Left kidney (tissue), 2 donors: ENCODE measurements around the gene PTPRCAP. TPM values are rescaled to one million over a fixed set of nuclear protein-coding genes. Genes with fewer than 3 reads are reported as not detected.
"Not testable (repeated sequence)": the region's sequence is repeated elsewhere in the genome, so short reads cannot be mapped to it uniquely, and the experiment has no call there.

Experiments
- DNase-seq: peaks from one replicate; pipeline ENCODE4 v3.0.0-alpha.2; 2013
- polyA plus RNA-seq: library from polyadenylated mRNA; unstranded; fragments of 120-200 nt; gene quantifications from one replicate; pipeline ENCODE4 v1.2.1, GENCODE V29; 2013; ENCODE audit not compliant: insufficient read length

Gene PTPRCAP
- polyA plus RNA-seq, 1 donor, result 2.6 TPM

DNA sequence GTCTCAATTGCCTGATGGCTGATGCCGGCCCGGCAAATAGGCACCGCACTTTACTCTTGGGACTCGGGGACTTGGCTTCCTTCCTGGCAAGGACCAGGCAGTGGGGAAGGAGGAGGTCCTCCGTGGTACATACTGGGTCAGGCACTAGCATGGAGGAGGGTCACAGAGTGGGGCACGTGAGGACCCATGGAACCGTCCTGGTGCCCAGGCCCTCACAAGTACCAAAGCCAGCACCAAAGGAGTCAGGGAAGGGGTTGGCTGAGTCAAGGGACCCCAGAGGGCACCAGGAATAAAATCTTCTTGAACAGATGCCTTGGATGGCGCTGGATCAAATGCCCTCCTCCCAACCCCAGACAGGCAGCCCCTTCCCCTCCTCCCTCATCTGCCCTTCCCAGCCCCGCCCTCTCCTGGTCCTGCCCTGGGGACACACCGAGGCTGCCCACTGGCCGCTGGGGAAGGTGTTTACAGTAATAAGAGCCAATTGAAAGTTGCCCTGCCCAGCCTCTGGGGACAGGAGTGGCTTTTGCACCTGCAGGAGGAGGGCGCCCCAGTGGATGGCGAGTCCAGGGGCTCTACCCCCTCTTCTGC is 27.6 kb downstream of the PTPRCAP start:
- DNase-seq, result no peak

DNA sequence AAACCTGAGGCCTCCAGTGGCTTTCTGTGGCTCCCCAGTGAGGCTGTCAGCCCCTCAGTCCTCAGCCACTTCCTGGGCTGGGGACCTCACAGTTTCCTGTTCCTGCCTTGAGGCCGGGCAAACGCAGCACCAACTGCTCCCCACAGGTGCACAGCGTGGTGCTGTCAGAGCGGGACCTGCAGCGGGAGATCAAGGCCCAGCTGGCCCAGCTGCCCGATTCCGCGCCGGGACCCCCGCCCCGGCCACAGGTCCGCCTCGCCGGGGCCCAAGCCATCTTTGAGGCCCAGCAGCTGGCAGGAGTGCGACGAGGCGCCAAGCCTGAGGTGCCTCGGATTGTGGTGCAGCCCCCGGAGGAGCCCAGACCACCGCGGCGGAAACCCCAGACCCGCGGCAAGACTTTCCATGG is 28.2 kb downstream of the PTPRCAP start:
- no peak for DNase-seq

GRCh38 chr11:67408437-67409200 is 28.9 kb downstream of the PTPRCAP start:
- DNase-seq, result no peak

DNA sequence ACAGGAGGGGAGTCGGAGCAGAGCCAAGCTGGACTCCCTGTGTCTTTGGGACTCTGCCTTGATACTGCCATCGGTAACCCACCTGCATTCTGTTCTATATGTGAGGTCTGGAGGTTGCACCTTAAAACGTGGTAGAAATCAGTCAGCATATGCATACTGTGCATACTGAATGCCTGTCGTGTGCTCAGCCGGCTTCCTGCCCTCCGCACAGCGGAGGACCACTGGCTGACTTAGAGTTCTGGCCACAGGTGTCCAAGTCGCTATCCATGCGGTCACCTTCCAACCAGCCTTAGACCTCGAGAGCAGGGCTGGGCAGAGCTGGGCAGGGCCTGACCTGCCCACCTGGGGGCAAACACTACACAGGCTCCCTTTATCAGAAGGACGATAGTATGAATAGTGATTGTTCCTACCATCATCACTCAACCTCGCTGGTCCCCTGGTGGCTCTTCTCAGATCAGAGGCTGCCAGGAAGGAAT is 29.8 kb downstream of the PTPRCAP start:
- DNase-seq, result no peak

DNA sequence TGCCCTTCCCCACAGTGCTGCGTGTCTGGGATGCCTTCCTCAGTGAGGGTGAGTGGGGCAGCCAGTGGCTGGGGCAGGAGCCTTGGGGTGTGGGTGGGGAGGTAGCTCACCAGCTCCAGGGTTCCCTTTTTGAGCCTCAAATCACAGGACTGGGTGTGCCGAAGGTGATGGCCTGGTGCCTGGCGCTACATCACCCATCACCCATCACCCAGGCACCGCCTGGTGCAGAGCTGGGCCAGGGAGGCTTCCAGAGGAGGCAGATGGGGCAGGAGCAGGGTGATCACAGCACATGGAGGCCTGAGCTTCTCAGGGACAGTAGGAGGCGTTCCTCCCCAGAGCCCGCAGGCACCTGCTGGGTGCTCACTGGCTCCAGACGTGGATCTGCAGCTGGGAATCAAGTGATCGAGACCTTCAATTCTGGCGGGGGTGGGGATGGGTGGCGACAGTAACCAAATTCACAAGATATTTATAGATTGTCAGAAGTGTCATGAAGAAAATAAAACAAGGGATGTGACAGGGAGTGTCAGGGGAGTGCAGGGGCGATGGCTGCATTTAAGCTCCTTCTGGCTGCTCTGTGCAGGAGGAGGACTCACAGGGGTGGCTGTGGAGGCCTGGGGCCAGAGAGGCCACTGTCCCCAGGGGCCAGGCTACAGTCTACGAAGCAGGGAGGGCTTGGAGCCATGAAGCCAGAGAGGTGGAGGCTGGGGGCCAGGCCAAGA is 30.4 kb downstream of the PTPRCAP start:
- no peak for DNase-seq

DNA sequence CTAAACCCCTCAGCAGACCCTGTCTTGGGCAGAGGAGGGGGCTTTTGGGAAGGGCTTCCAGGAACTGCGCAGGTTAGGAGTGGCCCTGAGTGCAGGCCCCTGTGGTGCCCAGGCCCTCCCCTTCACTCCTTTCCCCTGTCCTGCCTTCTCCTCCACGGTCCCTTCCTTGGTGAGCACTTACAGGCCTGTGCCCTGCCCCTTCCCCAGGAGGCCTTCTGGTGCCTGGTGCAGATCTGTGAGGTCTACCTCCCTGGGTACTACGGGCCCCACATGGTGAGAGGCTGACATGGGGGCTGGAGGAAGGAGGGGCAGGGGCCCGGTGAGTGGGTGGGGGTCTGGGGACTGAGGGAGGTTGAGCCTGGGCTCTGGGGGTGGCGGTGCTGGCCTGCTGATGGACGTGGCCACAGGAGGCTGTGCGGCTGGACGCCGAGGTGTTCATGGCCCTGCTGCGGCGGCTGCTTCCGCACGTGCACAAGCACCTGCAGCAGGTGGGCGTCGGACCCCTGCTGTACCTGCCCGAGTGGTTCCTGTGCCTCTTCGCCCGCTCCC is 31.0 kb downstream of the PTPRCAP start:
- DNase-seq, result no peak

GRCh38 chr11:67405688-67406339 is 31.7 kb downstream of the PTPRCAP start:
- no peak for DNase-seq

GRCh38 chr11:67405196-67405567 is 32.3 kb downstream of the PTPRCAP start:
- DNase-seq, result no peak

DNA sequence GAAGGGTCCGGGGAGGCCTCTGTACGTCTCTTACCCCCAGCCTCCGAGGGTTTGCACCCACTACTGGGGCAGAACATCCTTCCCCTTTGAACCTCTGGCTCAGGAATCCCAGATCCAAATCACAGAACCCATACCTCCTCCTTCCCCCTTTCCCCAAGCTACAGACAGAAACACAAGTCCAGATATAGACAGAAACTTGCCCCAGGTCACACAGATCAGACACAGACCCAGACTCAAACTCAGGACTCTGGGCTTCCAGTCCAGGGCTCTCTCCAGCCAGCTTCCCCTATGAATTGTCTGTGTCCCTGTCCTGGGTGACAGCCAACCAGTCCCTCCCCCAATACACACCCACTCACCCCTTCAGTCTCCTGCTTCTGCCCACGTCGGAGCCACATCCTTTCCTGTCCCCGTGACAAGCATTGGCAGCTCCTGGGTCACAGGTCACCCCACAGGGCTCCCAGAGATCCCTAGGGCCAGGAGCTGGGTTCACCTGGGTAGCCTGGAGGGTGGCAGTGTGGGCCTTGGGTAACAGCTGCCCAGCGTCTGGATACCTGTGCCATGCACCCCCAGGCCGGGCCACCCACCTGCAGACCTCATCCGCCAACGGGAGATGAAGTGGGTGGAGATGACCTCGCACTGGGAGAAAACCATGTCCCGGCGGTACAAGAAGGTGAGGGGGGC is 32.8 kb downstream of the PTPRCAP start:
- no peak for DNase-seq

- not testable (repeated sequence) for DNase-seq
Observed at GRCh38 chr11:67403085-67403484, 34.4 kb downstream of the PTPRCAP start.

- not testable (repeated sequence) for DNase-seq
Observed at GRCh38 chr11:67402192-67402839, 35.2 kb downstream of the PTPRCAP start.

DNA sequence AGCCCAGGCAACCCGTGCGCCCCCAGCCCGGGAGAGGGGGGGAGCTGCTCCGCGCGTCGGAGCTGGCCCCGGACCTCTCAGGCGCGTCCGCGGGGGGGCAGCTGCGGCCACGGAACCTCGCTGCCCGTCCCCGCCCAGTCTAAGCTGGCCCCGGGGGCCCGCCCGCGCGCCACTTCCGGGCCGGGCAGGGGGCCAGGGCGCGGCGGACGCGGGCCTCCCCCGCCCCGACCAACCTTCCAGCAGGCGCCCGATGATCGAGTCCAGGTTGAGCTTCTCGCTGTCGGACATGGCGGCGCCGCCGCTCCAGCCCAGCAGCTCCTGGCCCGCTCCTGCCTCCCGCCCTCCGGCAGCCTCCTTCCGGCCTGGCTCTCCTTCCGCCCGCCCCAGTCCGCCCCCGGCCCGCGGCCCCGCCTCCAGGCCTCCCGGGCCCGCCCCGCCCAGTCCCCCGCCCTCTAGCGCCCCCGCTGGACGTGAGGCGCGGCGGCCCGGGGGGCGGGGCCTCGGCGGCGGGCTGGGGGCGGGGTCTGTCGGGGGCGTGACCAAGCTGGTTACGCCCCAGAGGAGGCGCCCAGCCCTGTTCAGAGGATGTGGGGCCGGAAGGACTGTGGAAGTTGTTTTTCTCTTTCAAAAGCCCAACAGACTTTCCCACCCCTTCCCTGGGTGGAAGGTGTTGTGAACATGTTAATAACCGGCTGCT is 35.8 kb downstream of the PTPRCAP start, which contains the start of gene PPP1CA:
TSS of gene PPP1CA (minus strand) at position 364 of the 697 bp plus-strand sequence. CDS start at position 288, 76 bp downstream.
- peak; percentile 86 for DNase-seq

DNA sequence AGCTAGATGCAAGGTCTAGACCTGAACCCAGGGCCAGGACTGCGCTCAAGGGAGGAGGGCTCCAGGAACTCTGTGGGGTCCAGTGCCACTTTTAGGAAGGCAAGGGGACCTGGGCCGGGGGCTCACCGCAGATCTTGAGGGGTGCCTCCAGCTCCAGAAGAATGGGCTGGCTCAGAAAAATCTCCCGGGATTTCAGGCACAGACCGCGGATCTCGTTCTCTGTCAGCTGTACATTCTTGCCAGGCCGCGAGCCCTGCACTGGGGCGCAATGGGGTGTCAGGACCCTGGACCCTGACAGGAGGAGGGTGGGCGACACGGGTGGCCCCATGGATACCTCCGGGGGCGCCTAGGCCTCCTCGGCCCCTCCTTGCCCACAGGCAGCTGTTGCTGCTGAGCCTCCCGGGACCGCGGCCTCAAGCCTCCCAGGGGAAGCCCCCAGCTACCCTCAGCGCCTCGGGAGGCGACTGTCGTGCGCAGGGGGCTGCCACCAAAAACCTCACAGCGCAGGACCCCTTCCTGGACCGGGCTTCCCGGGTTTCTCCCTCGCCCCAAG is 36.5 kb downstream of the PTPRCAP start:
- DNase-seq, result no peak

DNA sequence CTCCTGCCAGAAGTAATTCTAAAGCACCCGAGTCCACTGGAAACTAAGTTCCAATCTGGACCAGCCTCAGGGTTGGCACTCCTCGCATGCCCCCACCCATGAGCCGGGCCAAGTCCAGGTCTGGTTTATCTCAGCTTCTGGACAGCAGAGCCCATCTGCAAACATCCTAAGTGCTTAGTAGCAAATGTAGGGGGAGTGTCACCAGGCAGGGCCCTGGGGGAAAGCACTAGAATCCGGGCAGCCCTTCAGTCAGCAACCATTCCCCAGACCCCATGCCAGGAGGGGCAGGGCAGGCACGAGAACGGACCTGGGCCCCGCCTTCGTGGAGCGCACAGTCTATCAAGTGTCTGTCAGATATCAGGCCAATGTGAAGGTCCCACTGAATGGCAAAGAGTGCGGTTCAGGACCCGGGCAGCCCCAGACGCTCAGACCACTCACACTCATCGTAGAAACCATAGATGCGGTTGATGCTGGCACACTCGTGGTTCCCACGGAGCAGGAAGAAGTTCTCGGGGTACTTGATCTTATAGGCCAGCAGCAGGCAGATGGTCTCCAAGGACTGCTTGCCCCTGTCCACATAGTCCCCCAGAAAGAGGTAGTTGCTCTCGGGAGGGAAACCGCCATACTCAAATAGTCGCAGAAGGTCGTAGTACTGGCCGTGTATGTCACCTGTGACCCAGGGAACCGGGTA is 37.1 kb downstream of the PTPRCAP start:
- no peak for DNase-seq

GRCh38 chr11:67398661-67399563 is 38.6 kb downstream of the PTPRCAP start:
- DNase-seq, result no peak

DNA sequence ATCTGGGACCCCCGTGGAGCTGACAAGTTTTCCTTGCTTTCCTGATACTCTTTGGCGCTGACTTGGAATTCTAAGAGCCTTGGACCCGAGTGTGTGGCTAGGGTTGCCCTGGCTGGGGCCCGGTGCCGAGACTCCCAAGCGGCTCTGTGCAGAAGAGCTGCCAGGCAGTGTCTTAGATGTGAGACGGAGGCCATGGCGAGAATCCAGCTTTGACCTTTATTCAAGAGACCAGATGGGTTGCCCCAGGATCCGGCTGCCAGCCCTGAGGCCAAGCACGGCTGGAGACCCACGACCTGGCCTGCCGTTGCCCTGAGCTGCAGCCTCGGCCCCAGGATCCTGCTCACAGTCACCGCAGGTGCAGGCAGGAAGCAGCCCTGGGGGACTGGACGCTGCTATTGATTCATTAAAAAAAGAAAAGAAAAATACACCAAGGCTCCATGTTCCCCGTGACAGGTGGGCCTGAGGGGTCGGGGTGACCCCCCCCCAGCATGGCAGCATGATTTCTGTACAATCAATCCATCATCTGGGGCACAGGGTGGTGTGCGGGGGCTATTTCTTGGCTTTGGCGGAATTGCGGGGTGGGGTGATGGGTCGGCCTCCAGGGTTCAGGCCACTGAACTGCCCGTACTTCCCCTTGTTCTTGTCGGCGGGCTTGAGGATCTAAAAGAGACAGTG is 39.4 kb downstream of the PTPRCAP start:
- DNase-seq, result no peak

GRCh38 chr11:67397536-67397935 is 39.9 kb downstream of the PTPRCAP start:
- no peak for DNase-seq
